ENCODE data around the gene CD36. TPM values are rescaled to one million over a fixed set of nuclear protein-coding genes. Genes with fewer than 3 reads are reported as not detected.

Gene CD36
- total RNA-seq, 4 donors from 2014 or later: 210 to 375 (median 311) TPM

DNA sequence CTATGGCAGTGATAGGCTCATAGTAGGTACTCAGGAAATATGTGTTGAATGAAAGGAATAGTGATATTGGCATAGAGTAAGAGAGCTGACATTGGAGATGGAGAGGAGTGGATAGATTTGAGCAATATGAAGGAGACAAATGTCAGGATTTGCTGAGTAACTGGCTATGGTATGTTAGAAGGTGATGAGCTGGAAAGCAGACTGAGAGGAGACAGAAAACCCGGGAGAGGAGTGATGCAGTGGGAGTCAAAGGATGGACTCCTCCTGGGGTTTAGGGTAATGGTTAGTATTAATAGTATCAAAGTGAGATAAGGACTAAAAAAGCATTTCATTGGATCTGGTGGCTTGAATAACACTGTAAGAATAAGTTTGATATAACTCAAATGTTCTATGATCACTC lies 64.8 kb downstream of the CD36 start:
- ATAC-seq (no peak), DNase-seq (no peak)
- no peaks in the 10 kb centered on the region for H3K27me3 ChIP-seq
- H3K36me3 ChIP-seq: no peaks in the 10 kb centered on the region
- TF ChIP-seq POLR2A (IDR thresholded peaks at IDR 0.05): no peak
- TF ChIP-seq, protein P1, sequence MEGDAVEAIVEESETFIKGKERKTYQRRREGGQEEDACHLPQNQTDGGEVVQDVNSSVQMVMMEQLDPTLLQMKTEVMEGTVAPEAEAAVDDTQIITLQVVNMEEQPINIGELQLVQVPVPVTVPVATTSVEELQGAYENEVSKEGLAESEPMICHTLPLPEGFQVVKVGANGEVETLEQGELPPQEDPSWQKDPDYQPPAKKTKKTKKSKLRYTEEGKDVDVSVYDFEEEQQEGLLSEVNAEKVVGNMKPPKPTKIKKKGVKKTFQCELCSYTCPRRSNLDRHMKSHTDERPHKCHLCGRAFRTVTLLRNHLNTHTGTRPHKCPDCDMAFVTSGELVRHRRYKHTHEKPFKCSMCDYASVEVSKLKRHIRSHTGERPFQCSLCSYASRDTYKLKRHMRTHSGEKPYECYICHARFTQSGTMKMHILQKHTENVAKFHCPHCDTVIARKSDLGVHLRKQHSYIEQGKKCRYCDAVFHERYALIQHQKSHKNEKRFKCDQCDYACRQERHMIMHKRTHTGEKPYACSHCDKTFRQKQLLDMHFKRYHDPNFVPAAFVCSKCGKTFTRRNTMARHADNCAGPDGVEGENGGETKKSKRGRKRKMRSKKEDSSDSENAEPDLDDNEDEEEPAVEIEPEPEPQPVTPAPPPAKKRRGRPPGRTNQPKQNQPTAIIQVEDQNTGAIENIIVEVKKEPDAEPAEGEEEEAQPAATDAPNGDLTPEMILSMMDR (IDR thresholded peaks at IDR 0.05 in 4 of 5, conservative IDR thresholded peaks at IDR 0.05 in 1 of 5): no peak
- intact Hi-C loops (cut with DNase I; ENCODE audit: low total_unique reads) (no loop called here), in situ Hi-C loops (cut with MboI; ENCODE audit: low sequenced_read_pairs in 4 of 4) (loop anchor here (5.0 to 25.0 kb wide), 4 partner anchors 559 to 769 kb away; no protein-coding TSS in a partner anchor)
- no peak overlapping the region for H3K27ac ChIP-seq
- H3K9me3 ChIP-seq: no peaks in the 10 kb centered on the region
- no peaks in the 10 kb centered on the region for H3K4me1 ChIP-seq
- no peak overlapping the region for H3K4me3 ChIP-seq

DNA sequence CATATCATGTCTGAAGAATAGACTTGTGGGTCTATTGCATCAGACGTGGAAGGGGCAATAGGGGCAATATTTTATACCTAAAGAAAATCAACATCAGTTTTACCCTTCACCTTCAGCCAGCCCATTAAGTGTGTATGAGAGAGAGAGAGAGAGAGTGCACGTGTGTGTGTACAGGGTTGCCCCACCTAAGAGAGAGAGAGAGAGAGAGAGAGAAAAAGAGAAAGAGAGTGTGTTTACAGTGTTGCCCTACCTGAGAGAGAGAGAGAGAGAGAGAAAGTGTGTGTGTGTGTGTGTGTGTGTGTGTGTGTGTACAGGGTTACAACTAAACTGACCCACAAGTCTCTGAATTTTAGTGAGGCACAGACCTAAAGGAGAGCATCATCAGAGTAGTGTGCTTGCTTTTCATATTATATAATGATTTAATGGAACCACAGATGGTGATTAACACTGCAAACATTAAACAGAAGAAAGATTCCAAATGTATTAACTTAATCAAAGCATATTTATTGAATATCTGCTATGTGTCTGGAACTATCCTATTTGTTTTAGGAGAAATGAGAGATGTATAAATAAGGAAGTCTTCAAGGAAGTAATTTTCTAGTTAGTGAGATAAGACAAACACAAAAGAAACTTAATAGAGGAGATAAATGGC lies 66.8 kb downstream of the CD36 start:
- no peak overlapping the region for H3K4me3 ChIP-seq
- in situ Hi-C loops (cut with MboI; ENCODE audit: low sequenced_read_pairs in 4 of 4): loop anchor here in 3 of 4 donors (10.0 to 25.0 kb wide), 2 partner anchors 557 to 760 kb away; no protein-coding TSS in a partner anchor
- no peak for TF ChIP-seq POLR2A (IDR thresholded peaks at IDR 0.05)
- TF ChIP-seq, protein P1 (IDR thresholded peaks at IDR 0.05 in 4 of 5, conservative IDR thresholded peaks at IDR 0.05 in 1 of 5): no peak
- H3K27ac ChIP-seq: no peak overlapping the region
- H3K36me3 ChIP-seq: no peaks in the 10 kb centered on the region
- no peaks in the 10 kb centered on the region for H3K4me1 ChIP-seq
- no peaks in the 10 kb centered on the region for H3K9me3 ChIP-seq
- ATAC-seq (no peak), DNase-seq (no peak)
- H3K27me3 ChIP-seq: no peaks in the 10 kb centered on the region
- intact Hi-C loops (cut with DNase I; ENCODE audit: low total_unique reads): no loop called here

DNA sequence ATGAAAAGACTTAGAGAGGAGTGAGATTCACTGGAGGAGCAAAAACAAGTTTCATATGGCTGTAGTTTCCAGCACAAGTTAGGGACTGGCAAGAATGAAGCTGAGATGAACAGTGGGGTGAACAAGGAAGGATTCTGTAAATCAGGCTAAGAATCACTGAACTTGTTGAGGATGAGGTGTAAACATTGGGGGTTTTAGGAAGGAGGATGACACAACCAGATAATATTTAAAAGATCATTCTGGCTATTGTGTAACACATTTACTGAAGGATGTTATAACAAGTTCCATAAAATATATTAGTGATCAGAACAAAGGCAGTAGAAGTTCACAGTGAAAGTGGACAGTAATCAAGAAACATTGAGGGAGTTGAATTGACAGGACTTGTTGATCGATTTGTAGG lies 68.9 kb downstream of the CD36 start:
- intact Hi-C loops (cut with DNase I; ENCODE audit: low total_unique reads) (no loop called here), in situ Hi-C loops (cut with MboI; ENCODE audit: low sequenced_read_pairs in 4 of 4) (loop anchor here in 3 of 4 donors (10.0 to 25.0 kb wide), 2 partner anchors 555 to 757 kb away; no protein-coding TSS in a partner anchor)
- Histone ChIP-seq H3K4me1 (no peaks in the 10 kb centered on the region), H3K36me3 (no peaks in the 10 kb centered on the region), H3K9me3 (no peaks in the 10 kb centered on the region), H3K27ac (no peak overlapping the region), H3K4me3 (no peak overlapping the region), H3K27me3 (no peaks in the 10 kb centered on the region)
- ATAC-seq: no peak
- TF ChIP-seq POLR2A (IDR thresholded peaks at IDR 0.05): no peak
- TF ChIP-seq, protein P1 (IDR thresholded peaks at IDR 0.05 in 4 of 5, conservative IDR thresholded peaks at IDR 0.05 in 1 of 5): no peak
- no peak for DNase-seq

DNA sequence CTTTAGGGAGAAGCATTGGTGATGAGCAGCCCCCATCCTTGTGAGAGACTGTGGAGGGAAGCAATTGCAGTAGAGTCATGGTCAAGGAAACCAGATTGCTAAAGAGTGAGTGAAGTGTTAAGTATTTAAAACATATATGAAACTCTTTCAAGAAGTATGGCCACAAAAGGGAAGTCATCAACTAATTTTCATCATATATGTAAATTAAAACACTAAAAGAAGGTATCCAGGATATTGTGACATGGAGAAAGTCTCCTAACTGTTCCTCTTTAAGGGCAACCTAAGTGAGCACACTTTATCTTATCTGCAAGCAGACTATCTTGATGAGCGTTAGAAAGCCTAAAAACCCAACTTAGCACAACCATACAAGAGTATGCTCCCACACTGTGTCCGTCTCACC lies 69.7 kb downstream of the CD36 start:
- Histone ChIP-seq H3K4me1 (no peaks in the 10 kb centered on the region), H3K36me3 (no peaks in the 10 kb centered on the region), H3K9me3 (no peaks in the 10 kb centered on the region), H3K4me3 (no peak overlapping the region), H3K27me3 (no peaks in the 10 kb centered on the region), H3K27ac (no peak overlapping the region)
- in situ Hi-C loops (cut with MboI; ENCODE audit: low sequenced_read_pairs in 4 of 4): loop anchor here in 3 of 4 donors (10.0 to 25.0 kb wide), 2 partner anchors 554 to 757 kb away; no protein-coding TSS in a partner anchor
- TF ChIP-seq, protein P1 (IDR thresholded peaks at IDR 0.05 in 4 of 5, conservative IDR thresholded peaks at IDR 0.05 in 1 of 5): no peak
- no peak for TF ChIP-seq POLR2A (IDR thresholded peaks at IDR 0.05)
- intact Hi-C loops (cut with DNase I; ENCODE audit: low total_unique reads): no loop called here
- DNase-seq (no peak), ATAC-seq (no peak)

All from gastrocnemius medialis (tissue), 4 donors.